ENCODE data around the gene MAP4K3.

MAP4K3 gene

DNA sequence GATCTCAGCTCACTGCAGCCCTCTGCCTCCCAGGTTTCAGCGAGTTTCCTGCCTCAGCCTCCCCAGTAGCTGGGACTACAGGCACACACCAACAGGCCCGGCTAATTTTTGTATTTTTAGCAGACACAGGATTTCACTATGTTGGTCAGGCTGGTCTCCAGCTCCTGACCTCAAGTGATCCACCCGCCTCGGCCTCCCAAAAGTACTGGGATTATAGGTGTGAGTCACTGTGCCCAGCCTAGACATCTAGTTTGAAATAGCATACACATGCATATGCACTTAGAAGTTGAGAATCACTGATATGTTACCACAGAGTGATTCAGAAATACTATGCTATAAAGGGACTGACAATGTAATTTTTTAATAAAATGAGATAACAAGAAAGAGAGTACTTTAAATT is 123.5 kb downstream of the MAP4K3 start:
- no peak for DNase-seq (ENCODE audit: extremely low read depth in 1 of 2, low read depth in 1 of 2)

- DNase-seq (ENCODE audit: extremely low read depth in 1 of 2, low read depth in 1 of 2): no peak
These were observed 125.6 kb downstream of the MAP4K3 start for GRCh38 chr2:39311469-39311868.

DNA sequence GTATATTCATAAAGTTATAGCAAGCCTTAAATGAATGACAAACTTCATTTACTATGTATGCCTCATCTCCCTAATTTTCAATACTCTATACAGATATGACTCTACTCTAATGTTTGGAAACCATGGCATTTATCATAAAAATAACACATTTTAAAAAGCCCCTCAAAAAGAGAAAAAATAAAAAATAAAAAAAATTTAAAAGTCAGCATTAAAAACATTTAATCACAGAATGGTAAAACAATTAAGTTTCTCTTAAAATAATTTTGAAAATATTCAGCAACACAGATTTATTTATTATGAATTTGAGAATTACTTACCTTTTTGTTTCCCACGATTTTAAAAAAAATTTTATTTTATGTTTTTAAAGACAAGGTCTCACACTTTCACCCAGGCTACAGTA is 128.3 kb downstream of the MAP4K3 start:
- DNase-seq (ENCODE audit: extremely low read depth in 1 of 2, low read depth in 1 of 2): no peak

GRCh38 chr2:39306626-39307025 is 130.5 kb downstream of the MAP4K3 start:
- DNase-seq (ENCODE audit: extremely low read depth in 1 of 2, low read depth in 1 of 2): no peak

- DNase-seq (ENCODE audit: extremely low read depth in 1 of 2, low read depth in 1 of 2): no peak
These were observed 132.4 kb downstream of the MAP4K3 start for GRCh38 chr2:39304729-39305128.

- DNase-seq (ENCODE audit: extremely low read depth in 1 of 2, low read depth in 1 of 2): no peak
These were observed 132.9 kb downstream of the MAP4K3 start for GRCh38 chr2:39304200-39304599.

DNA sequence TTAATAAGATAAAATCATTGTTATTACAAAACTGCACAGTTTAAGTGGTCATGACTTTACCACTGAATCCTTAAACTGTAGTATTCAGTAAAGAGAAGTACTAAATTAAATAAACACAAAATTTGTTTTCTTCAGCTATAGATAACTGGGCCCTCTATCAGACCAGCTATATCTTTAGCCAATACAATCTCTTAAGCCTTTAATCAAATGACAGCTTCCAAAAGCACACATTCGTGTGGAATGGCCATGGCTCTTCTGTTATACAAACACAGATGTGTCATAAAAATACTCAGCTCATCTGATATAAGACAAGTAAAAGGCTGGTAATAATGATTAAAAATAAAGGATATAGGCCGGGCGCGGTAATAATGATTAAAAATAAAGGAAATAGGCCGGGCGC is 135.7 kb downstream of the MAP4K3 start:
- no peak for DNase-seq (ENCODE audit: extremely low read depth in 1 of 2, low read depth in 1 of 2)

DNA sequence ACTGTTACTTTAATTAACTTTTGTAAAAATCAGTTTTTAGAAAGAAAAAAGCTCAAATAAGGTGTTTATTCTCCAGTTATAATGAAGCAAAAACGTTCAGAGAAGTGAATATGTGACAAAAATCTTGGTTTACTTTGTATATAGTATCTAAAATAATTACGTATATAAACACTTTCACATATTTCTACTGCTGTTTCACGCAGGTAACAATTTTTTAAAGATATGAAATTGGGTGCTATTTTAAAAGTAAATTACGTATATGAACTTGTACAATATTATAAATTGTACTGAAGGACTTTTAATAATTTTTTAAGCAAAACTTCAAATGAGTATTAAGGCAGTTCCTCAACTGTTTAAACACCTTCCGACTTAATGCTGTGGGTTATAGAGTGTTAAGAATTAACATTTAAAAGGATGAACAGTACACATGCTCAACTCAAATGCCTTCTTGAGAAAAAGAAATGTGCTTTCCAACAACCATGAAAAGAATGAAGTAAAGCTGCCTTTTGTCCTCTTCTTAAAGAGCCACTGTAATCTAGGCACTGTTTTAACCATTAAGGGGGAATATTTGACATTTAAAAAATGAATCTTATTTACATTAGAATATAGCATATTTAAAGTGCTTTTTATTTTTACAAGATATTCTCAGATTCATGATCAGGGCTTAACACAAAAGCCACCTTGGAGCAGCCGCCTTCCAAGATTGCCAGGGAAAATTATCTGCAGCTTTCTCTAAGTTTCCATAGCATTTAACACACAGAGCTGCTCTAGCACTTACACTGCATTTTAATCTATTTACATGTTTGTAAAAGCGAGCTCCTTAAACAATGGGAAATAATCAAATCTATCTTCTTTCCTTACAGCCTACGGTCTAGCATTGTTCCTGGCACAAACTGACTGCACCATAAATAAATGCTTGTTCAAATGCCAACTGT is 136.8 kb downstream of the MAP4K3 start:
- no peak for DNase-seq (ENCODE audit: extremely low read depth in 1 of 2, low read depth in 1 of 2)

DNA sequence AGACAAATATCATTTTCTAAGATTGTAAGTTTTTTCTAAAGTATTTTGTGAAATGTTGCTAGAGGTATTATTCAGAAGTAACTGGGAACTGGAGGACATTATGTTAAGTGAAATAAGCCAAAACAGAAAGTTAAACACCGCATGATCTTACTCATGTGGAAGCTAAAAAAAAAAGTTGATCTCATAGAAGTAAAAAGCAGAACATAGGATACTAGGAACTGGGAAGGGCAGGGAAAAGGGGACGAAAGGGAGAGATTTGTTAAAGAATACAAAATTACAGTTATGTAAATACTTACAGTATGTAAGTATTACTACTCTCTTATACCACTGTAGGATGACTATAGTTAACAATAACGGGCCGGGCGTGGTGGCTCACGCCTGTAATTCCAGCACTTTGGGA is 146.7 kb downstream of the MAP4K3 start:
- no peak for DNase-seq (ENCODE audit: extremely low read depth in 1 of 2, low read depth in 1 of 2)

DNA sequence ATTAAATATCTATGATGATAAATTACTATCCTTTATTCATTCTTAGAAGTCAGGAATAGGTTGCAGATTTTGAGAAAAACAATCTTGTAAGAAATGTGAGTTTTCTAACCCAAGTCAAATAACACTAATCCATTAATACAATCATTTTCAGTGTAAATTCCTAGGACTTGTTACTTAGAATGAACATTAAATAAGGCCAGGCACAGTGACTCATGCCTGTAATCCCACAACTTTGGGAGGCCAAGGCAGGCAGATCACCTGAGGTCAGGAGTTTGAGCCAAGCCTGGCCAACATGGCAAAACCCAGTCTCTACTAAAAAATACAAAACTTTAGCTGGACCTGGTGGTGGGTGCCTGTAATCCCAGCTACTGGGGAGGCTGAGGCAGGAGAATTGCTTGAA is 147.5 kb downstream of the MAP4K3 start:
- no peak for DNase-seq (ENCODE audit: extremely low read depth in 1 of 2, low read depth in 1 of 2)

- no peak for DNase-seq (ENCODE audit: extremely low read depth in 1 of 2, low read depth in 1 of 2)
These were observed 153.5 kb downstream of the MAP4K3 start for GRCh38 chr2:39283561-39283960.

DNA sequence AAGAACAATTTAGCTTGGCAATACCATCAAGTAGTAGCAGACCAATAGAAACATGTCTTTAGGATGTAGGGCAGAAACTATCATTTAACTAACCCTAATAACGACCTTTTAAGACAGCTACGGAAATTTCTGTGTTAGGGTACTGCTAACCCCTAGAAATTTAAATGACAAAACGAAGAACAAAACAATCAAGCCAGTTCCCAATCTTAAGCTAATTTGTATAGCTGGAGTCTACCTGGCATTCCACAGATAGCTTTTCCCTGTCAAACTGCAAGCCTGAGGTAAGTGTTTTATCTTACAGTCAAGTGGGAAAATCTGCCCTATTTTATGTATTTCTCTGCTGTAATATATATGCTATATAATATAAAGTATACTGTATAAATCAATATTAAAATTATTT is 155.7 kb downstream of the MAP4K3 start:
- no peak for DNase-seq (ENCODE audit: extremely low read depth in 1 of 2, low read depth in 1 of 2)

DNA sequence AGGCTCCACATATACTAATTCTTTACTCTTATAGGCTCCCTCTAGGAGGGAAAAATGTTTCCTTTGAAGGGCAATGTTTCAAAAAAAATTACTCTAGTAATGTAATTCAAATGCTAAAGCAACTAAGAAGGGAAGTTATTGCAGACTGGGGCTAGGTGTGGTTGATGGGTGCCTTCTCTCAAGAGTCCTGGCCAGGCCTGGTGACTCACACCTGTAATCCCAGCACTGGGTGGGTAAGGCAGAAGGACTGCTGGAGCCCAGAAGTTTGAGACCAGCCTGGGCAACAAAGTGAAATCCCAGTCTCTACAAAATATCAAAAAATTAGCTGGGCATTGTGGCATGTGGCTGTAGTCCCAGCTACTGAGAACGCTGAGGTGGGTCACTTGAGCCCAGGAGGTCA is 162.1 kb downstream of the MAP4K3 start:
- DNase-seq (ENCODE audit: extremely low read depth in 1 of 2, low read depth in 1 of 2): no peak

- no peak for DNase-seq (ENCODE audit: extremely low read depth in 1 of 2, low read depth in 1 of 2)
These were observed 167.1 kb downstream of the MAP4K3 start for GRCh38 chr2:39269941-39270340.

GRCh38 chr2:39266916-39267434 is 170.1 kb downstream of the MAP4K3 start:
- DNase-seq (ENCODE audit: extremely low read depth in 1 of 2, low read depth in 1 of 2): no peak

DNA sequence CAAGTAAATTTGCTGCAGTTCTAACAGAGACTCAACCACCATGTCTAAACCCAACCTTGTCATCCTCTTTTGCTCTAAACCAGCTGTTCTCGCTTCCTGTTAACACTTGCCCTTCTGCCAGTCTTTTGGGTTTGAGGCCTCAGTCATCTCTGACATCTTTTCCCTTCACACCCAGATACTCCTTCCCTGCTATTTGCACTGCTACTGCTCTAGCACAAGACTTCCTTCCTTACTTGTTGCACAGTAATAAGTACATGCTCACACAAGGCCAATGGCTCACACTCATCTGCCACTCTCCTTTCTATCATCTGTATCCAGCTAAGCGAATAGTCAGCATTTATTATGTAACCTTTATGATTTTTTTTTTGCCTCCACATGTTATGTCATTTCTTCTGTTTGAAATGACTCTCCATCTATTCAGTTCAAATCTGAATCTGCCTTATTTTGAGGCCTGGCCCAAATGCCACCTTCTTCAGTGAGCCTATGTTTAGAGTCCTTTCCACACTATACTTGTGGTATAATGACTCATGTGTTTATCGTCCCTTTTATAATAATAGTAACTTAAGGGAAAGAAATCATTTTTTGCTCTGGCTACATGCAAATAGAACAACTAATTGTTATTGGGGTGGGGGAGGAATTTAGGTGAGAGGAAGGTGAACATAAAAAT is 170.8 kb downstream of the MAP4K3 start:
- no peak for DNase-seq (ENCODE audit: extremely low read depth in 1 of 2, low read depth in 1 of 2)

- no peak for DNase-seq (ENCODE audit: extremely low read depth in 1 of 2, low read depth in 1 of 2)
These were observed 171.8 kb downstream of the MAP4K3 start for GRCh38 chr2:39265315-39265714.

- no peak for DNase-seq (ENCODE audit: extremely low read depth in 1 of 2, low read depth in 1 of 2)
These were observed 172.4 kb downstream of the MAP4K3 start for GRCh38 chr2:39264733-39265132.

GRCh38 chr2:39260087-39260486 is 177.0 kb downstream of the MAP4K3 start:
- DNase-seq (ENCODE audit: extremely low read depth in 1 of 2, low read depth in 1 of 2): no peak

DNA sequence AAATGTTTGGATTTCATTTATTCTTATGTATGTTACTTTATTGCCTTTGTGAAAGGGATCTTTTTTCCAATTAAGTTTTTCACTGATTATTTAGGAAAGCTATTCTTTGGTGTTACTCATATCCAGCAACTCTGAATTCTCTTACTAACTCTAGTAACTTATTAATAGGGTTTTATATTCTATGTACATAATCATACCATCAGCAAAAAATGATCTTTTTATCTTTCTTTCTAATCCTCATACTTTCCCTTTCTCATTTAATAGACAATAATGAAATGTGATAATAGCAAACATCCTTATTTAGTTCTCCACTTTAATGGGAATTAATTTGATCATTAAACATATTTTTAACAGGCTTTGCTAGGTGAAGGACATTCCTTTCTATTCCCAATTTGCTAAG is 181.0 kb downstream of the MAP4K3 start:
- no peak for DNase-seq (ENCODE audit: extremely low read depth in 1 of 2, low read depth in 1 of 2)

DNA sequence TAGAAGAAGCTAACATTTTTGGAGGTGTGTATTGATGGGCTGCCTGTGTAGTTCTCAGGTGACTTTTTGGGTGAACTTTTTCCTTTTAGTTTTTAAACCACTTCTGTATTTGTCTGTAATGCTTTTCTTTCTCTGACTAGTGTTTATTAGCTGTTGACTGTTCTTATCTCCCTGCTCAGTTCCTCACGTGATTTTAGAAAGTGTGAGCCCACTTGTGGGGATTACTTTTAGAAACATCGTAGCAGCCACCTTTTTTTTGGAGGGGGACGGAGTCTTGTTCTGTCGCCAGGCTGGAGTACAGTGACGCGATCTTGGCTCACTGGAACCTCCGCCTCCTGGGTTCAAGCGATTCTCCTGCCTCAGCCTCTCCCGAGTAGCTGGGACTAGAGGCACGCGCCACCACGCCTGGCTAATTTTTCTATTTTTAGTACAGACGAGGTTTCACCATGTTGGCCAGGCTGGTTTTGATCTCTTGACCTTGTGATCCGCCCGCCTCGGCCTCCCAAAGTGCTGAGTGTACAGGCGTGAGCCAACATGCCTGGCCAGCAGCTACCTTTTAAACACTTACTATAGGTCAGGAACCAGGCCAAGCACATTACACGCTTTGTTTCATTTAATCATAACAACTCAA is 184.1 kb downstream of the MAP4K3 start:
- DNase-seq (ENCODE audit: extremely low read depth in 1 of 2, low read depth in 1 of 2): no peak
